IPS DF 6.9 (cell line): ENCODE measurements around the gene NDUFB6.
"Not testable (repeated sequence)": the region's sequence is repeated elsewhere in the genome, so short reads cannot be mapped to it uniquely, and the experiment has no call there.

ENCODE experiments used
- DNase-seq: peaks from one replicate; pipeline ENCODE4 v3.0.0-alpha.2; 2013; ENCODE audit warnings: low read depth, low spot score
- H3K27ac ChIP-seq: one replicate; pipeline ENCODE4 v1.5.1; 2013; ENCODE audit warnings: low read length, control low read depth
- H3K27me3 ChIP-seq: 2 replicates; pipeline ENCODE4 v1.6.1; 2013; ENCODE audit warnings: mild to moderate bottlenecking, low read length; ENCODE audit not compliant: control insufficient read depth, insufficient read depth
- H3K36me3 ChIP-seq: 2 replicates; pipeline ENCODE4 v1.6.1; 2013; ENCODE audit warnings: low read length; ENCODE audit not compliant: control insufficient read depth, insufficient read depth
- H3K4me1 ChIP-seq: 2 replicates; pipeline ENCODE4 v1.6.1; 2013; ENCODE audit warnings: low read length; ENCODE audit not compliant: control insufficient read depth, insufficient read depth
- H3K4me3 ChIP-seq: 2 replicates; pipeline ENCODE4 v1.5.1; 2013; ENCODE audit warnings: mild to moderate bottlenecking, low read length
- H3K9me3 ChIP-seq: 2 replicates; pipeline ENCODE4 v1.6.1; 2013; ENCODE audit warnings: low read length, inconsistent platforms; ENCODE audit not compliant: control insufficient read depth, insufficient read depth
- WGBS: extraction: QIAGEN DNeasy Blood & Tissue Kit; methylation state at CpG from one replicate; pipeline ENCODE4 v1.1.7; 2013; ENCODE audit warnings: mixed read lengths, missing lambda C conversion rate; ENCODE audit not compliant: insufficient read length, insufficient coverage; 5-methylcytosine and 5-hydroxymethylcytosine counted together

The NDUFB6 gene

DNA sequence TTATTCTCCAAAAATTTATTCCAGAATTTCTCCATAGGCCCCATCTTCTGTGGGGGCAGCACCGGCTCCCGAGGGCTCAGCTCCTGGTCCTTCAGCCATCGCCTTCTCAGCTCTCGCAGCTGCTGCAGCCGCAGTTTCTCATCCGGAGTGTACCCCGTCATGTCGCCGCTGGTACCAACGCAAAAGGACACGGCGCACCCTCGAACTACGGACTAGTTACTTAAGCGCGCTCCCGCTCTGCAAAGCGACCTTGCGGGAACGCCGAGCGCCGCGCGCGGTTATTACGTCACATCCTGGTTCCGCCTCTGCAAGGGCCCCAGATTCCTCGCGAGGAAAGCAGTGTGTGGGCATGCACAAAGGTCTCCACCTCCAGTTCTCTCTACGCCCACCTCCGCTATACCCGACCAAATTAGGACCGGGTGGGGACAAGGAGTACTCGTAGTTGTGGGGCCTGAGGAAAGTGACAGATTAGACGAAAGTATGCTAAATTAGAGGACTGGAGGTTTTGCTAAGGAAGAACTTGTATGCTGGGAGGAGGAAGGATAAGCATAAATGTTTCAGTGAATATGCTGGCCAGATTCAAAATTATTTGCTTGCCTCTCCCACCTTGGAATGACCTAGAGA lies at the start of gene NDUFB6:
Gene NDUFB6 (minus strand): TSS at position 260 of the 624 bp plus-strand sequence. CDS start 99 bp downstream, at position 161.
- Histone ChIP-seq H3K27me3 (no peaks in the 10 kb centered on the region), H3K4me3 (peak within 1 kb of the TSS; percentile 86), H3K9me3 (no peaks in the 10 kb centered on the region), H3K36me3 (peaks cover 3% of the 10 kb centered on the region; the same call in 1 of the 2 replicates), H3K27ac (no peak within 1 kb of the TSS), H3K4me1 (no peaks in the 10 kb centered on the region)
- WGBS: no CpG with 5 or more reads among the region's 36 CpGs
- no peak for DNase-seq

DNA sequence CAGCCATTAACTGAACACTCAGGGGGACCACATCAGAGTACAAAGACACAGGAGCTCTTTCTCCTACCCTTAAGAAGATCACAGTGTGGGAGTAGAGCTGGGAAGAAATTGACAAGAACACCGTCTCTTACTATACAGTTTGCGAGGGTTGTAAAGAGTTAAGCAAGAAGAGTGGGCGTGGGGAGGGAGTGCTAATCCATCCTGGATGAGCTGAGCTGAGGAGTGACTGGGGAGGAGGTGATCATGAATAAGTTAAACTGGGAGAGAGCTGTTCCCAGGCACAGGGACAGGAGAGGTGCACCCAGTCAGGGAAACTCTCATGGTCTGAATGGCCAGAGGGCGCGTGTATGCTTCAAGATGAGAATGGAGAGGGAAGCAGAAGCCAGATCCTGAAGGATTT lies 45.3 kb upstream of the NDUFB6 start:
- DNase-seq: no peak

DNA sequence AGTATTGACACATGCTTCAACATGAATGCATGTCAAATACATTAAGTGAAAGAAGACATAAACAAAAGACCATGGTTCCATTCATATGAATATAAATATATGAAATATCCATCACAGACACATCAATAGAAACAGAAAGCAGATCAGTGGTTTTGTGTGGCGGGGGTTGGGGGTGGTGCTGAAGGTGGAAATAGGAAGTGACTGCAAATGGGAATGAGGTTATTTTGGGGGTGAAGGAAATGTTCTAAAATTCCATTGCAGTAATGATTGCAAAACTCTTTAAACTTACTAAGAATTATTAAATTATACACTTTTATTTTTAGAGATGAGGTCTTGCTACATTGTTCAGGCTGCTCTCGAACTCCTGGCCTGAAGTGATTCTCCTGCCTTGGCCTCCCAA lies 33.9 kb upstream of the NDUFB6 start:
- Histone ChIP-seq H3K27ac (no peak overlapping the region), H3K27me3 (no peaks in the 10 kb centered on the region), H3K9me3 (no peaks in the 10 kb centered on the region), H3K4me1 (no peaks in the 10 kb centered on the region), H3K4me3 (no peak overlapping the region), H3K36me3 (no peaks in the 10 kb centered on the region)
- no peak for DNase-seq
- no CpG with 5 or more reads among the region's 2 CpGs for WGBS

More for the DNA sequence above, 45.3 kb upstream of the NDUFB6 start:
- no peak overlapping the region for H3K4me3 ChIP-seq
- no peaks in the 10 kb centered on the region for H3K27me3 ChIP-seq
- no peaks in the 10 kb centered on the region for H3K4me1 ChIP-seq
- H3K9me3 ChIP-seq: no peaks in the 10 kb centered on the region
- no CpG with 5 or more reads among the region's 5 CpGs for WGBS
- H3K27ac ChIP-seq: no peak overlapping the region
- no peaks in the 10 kb centered on the region for H3K36me3 ChIP-seq

DNA sequence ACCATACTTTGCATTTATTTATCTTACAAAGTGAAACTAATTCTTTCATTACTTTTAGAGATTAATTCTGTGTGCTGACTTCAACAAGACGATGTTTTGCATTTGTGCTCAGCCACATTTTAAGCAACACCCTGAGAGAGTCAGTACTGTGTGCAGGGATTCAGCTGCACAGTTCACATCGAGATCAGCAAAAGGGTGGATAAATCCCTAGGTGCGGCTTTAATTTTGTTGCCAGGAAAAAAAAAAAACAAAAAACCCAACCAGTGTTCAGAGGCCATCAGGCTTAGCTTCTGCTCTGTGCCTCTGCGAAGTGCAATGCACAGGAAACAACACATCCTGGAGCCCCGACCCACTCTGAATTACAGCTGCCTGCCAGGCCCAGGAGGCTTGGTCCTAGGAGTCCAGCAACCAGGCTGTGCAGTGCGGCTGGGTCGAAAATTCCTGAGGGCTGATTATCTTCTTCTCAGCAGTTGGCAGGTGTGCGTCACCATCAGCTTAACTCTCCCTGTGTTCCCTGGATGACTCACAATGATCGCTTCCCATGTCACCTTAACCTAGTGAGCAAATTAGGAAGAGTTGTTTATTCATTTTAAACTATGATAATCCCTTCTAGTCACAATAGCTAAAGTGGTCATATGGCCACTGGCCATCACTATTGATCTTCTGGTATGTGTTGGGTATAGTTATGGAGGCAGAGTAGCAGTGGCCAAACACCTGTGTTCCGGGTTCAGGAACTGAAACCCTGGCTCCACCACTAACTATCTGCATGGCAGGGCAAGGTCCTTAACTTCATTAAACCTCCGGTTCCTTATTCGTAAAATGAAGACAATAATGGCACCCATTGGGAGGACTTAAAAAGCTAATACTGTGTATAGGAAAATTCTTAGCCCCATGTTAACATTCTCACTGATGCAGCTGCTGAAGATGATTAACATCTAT lies 31.2 kb upstream of the NDUFB6 start:
- WGBS: no CpG with 5 or more reads among the region's 12 CpGs
- DNase-seq: no peak
- Histone ChIP-seq H3K27ac (no peak overlapping the region), H3K4me1 (no peaks in the 10 kb centered on the region), H3K36me3 (no peaks in the 10 kb centered on the region), H3K4me3 (no peak overlapping the region), H3K27me3 (no peaks in the 10 kb centered on the region), H3K9me3 (no peaks in the 10 kb centered on the region)

DNA sequence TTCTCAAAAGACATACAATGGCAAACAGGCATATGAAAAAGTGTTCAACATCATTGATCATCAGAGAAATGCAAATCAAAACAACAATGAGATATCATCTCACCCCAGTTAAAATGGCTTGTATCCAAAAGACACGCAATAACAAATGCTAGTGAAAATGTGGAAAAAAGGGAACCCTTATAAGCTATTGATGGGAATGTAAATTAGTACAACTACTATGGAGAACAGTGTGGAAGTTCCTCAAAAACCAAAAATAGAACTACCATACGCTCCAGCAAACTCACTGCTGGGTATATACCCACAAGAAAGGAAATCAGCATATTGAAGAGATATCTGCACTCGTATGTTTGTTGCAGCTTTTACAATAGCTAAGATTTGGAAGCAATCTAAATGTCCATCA lies 26.1 kb upstream of the NDUFB6 start:
- H3K4me1 ChIP-seq, H3K4me3 ChIP-seq, H3K9me3 ChIP-seq, H3K36me3 ChIP-seq, DNase-seq, H3K27me3 ChIP-seq, H3K27ac ChIP-seq: not testable (repeated sequence)
- WGBS: no CpG with 5 or more reads among the region's 3 CpGs

DNA sequence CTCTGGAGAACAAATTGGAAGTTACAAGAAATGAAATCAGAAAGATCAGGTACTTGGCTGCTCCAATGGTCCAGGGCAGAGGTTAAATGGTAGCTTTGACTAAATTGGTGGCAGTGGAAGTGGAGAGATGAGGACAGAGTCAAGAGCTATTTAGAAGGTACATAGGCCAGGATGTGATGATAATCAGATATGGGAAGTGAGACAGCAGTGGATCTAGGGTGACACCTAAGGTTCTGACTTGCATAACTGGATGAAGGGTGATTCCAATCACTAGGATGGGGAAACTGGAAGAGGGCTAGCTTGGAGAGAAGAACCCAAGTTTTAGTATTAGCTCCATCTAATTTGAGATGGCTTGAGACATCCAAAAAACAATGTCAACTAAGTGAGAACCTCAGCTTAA lies 24.0 kb upstream of the NDUFB6 start:
- Histone ChIP-seq H3K27me3 (no peaks in the 10 kb centered on the region), H3K9me3 (no peaks in the 10 kb centered on the region), H3K36me3 (no peaks in the 10 kb centered on the region), H3K4me3 (no peak overlapping the region), H3K4me1 (no peaks in the 10 kb centered on the region), H3K27ac (no peak overlapping the region)
- DNase-seq: no peak

DNA sequence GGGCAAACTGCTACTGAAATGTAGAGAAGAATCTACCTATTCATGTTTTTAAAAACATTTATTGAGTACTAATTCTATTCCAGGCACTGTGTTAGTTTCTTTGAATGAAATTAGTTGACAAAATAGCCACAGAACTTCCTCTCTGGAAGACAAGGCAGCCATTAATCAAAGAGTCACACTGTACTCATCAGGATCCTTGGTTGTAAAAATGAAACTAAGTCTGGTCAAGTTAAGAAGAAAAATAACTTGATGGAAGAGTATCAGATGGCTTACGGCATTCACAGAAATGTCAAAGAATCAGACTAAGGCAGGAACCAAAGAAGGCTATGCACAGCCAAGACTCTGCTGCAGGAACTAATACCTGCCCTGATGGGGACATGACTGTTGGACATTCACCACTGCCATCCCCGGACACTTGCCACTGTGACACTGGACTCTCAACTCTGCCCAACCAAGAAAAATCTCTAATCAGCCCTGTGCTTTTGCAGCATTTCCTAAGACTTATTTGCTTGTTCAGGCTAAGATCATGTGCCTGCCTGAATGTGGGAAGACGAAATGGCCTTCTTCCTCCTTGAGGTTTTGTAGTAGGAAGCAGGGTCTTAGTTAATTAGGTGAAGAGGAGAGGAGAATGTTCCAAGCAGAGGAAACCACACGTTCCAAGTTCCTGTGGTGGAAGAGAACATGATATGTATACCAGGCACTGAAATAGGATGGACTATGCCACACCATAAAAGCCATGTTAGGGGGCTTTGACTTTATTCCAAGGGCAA lies 23.3 kb upstream of the NDUFB6 start:
- Histone ChIP-seq H3K27ac (no peak overlapping the region), H3K27me3 (no peaks in the 10 kb centered on the region), H3K36me3 (no peaks in the 10 kb centered on the region), H3K9me3 (no peaks in the 10 kb centered on the region), H3K4me1 (no peaks in the 10 kb centered on the region), H3K4me3 (no peak overlapping the region)
- no CpG with 5 or more reads among the region's 4 CpGs for WGBS
- no peak for DNase-seq

DNA sequence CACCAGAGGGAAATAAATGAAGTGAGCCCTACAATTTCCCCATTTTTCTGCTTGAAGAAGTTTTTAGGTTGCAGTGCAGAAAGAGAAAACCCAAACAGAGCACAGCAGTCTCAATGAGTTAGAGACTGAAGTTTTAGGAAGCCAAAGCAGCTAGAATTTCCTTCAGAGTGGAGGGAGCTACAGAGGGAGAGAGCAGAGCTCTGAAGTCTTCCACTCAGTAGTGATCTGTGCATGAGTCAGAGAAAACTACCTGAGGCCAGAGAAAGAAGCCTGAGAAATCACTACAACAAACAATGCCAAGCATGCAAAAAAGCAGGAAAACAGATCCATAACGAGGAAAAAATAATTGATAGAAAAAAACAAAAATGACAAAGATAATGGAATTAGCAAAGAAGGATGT lies 17.9 kb upstream of the NDUFB6 start:
- Histone ChIP-seq H3K27me3 (no peaks in the 10 kb centered on the region), H3K27ac (no peak overlapping the region), H3K4me3 (no peak overlapping the region), H3K9me3 (no peaks in the 10 kb centered on the region), H3K36me3 (no peaks in the 10 kb centered on the region), H3K4me1 (no peaks in the 10 kb centered on the region)
- DNase-seq: no peak
- WGBS: no CpG with 5 or more reads among the region's 1 CpG

DNA sequence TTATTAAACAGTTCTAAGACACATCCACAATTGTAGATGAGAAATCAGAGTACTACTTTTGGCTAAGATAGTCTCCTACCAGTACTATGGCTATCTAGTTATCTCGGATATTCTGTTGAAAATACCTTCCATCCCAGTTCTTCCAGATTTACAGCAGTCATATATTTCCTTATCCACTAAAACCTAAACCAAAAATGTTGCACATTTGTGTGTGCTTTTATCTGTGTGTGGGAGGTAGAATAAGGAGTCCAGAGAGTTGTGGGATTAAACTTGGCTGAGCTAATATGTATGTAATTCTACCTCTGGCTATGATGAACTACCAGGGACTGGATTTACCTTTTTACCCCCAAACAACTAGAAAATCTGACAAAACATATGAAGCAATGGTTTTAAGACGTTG lies 17.5 kb upstream of the NDUFB6 start:
- no peak overlapping the region for H3K27ac ChIP-seq
- no peaks in the 10 kb centered on the region for H3K4me1 ChIP-seq
- no peaks in the 10 kb centered on the region for H3K9me3 ChIP-seq
- H3K36me3 ChIP-seq: no peaks in the 10 kb centered on the region
- WGBS: no CpG with 5 or more reads among the region's 2 CpGs
- no peaks in the 10 kb centered on the region for H3K27me3 ChIP-seq
- DNase-seq: no peak
- no peak overlapping the region for H3K4me3 ChIP-seq

DNA sequence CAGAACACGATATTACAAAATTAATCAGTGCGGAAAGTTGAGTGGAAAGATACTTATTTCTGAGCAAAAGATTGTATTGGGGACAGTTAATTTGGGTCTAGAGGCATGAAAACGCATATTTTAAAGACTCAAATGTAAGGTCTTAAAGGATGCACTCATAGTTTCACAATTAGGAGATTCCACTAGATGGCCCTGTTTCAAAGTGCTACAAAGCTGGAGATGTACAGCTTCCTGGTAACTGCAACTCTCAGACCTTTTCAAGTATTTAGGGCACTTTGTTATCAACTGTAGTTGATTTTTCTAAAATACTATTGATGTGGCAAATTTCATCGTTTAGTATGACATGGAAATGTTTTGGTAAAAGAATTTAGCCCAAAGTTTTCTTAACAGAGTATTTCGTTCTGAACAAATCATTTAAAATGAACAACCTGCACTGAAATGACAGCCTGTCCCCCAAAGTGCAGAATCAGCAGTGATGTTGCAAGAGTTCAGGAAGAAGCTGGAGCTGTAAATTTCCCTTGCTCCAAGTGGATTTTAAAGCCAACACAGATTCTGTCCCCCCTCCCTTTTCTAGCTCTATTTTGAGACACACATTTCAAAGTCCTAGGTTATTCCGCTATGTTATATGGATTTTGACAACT lies 16.2 kb upstream of the NDUFB6 start:
- DNase-seq: no peak
- Histone ChIP-seq H3K36me3 (no peaks in the 10 kb centered on the region), H3K4me3 (no peak overlapping the region), H3K27me3 (no peaks in the 10 kb centered on the region), H3K4me1 (no peaks in the 10 kb centered on the region), H3K27ac (no peak overlapping the region), H3K9me3 (no peaks in the 10 kb centered on the region)
- no CpG with 5 or more reads among the region's 6 CpGs for WGBS
